Islet of Langerhans (tissue), 1 donor: ENCODE measurements around the gene ST8SIA2.

Source experiments
- FAIRE-seq: peaks from one replicate; lab custom pipeline; 2011; peaks lifted over from hg19 to GRCh38; lab: Jason Lieb, UNC

ST8SIA2 gene

GRCh38 chr15:92393071-92393979, at the start of gene ST8SIA2:
Gene ST8SIA2 (plus strand): TSS chr15:92393881. CDS start chr15:92394065, 184 bp downstream.
- FAIRE-seq = no peak

GRCh38 chr15:92343924-92344643, 49.6 kb upstream of the ST8SIA2 start:
- no peak for FAIRE-seq

- no peak for FAIRE-seq
These were observed 47.6 kb upstream of the ST8SIA2 start for GRCh38 chr15:92346063-92346462.

- FAIRE-seq = no peak
These were observed 38.4 kb upstream of the ST8SIA2 start for GRCh38 chr15:92355307-92355706.

- FAIRE-seq = no peak
These were observed 32.2 kb upstream of the ST8SIA2 start for GRCh38 chr15:92361321-92362000.

- no peak for FAIRE-seq
These were observed 31.7 kb upstream of the ST8SIA2 start for GRCh38 chr15:92362001-92362350.

- FAIRE-seq = no peak
These were observed 28.6 kb upstream of the ST8SIA2 start for GRCh38 chr15:92365084-92365483.

GRCh38 chr15:92365906-92366305, 27.8 kb upstream of the ST8SIA2 start:
- FAIRE-seq = no peak

- FAIRE-seq = no peak
These were observed 27.3 kb upstream of the ST8SIA2 start for GRCh38 chr15:92366381-92366780.

- FAIRE-seq = no peak
These were observed 18.6 kb upstream of the ST8SIA2 start for GRCh38 chr15:92375057-92375456.

GRCh38 chr15:92376109-92376508, 17.6 kb upstream of the ST8SIA2 start:
- FAIRE-seq = no peak

- no peak for FAIRE-seq
These were observed 16.4 kb upstream of the ST8SIA2 start for GRCh38 chr15:92377083-92377789.

GRCh38 chr15:92383519-92384324, 10.0 kb upstream of the ST8SIA2 start:
- no peak for FAIRE-seq

GRCh38 chr15:92384381-92384780, 9.3 kb upstream of the ST8SIA2 start:
- FAIRE-seq = no peak

GRCh38 chr15:92385096-92385495, 8.6 kb upstream of the ST8SIA2 start:
- no peak for FAIRE-seq

- no peak for FAIRE-seq
These were observed 2.0 kb upstream of the ST8SIA2 start for GRCh38 chr15:92391640-92392039.

GRCh38 chr15:92392462-92392861, 1.2 kb upstream of the ST8SIA2 start:
- FAIRE-seq = no peak

GRCh38 chr15:92393980-92394308, 263 bp downstream of the ST8SIA2 start:
- FAIRE-seq = no peak

- no peak for FAIRE-seq
These were observed 822 bp downstream of the ST8SIA2 start for GRCh38 chr15:92394309-92395097.

GRCh38 chr15:92395098-92395635, 1.5 kb downstream of the ST8SIA2 start:
- no peak for FAIRE-seq
